Central memory CD4-positive, alpha-beta T cell (primary cell): ENCODE results near the gene ZMIZ2.
"Not testable (repeated sequence)": the region's sequence is repeated elsewhere in the genome, so short reads cannot be mapped to it uniquely, and the experiment has no call there.

Experiments
- DNase-seq: peaks from one replicate; pipeline ENCODE4 v3.0.0; 2022

ZMIZ2 gene

GRCh38 chr7:44803828-44804519, 55.3 kb downstream of the ZMIZ2 start:
- not testable (repeated sequence) for DNase-seq

GRCh38 chr7:44805950-44806349, 57.3 kb downstream of the ZMIZ2 start:
- DNase-seq = no peak

- DNase-seq = no peak
Observed at GRCh38 chr7:44808914-44809393, 60.3 kb downstream of the ZMIZ2 start.

GRCh38 chr7:44811093-44811492, 62.4 kb downstream of the ZMIZ2 start:
- no peak for DNase-seq

GRCh38 chr7:44811571-44811970, 62.9 kb downstream of the ZMIZ2 start:
- DNase-seq = no peak

GRCh38 chr7:44814919-44815318, 66.3 kb downstream of the ZMIZ2 start:
- DNase-seq = no peak

- DNase-seq = no peak
Observed at GRCh38 chr7:44819292-44819691, 70.6 kb downstream of the ZMIZ2 start.
